OCI-LY1 (cell line): ENCODE measurements around the gene USP19.

Source experiments
- H2AFZ ChIP-seq: fragments of 200-600 bp; sonication (generic), shearing (Covaris generic); 2 replicates; pipeline ENCODE4 v1.6.0; 2014; ENCODE audit warnings: antibody characterized with exemption, mild to moderate bottlenecking, low read length
- H3F3A ChIP-seq: fragments of 200-600 bp; sonication (generic), shearing (Covaris generic); 2 replicates; pipeline ENCODE4 v1.6.0; 2014; ENCODE audit warnings: mild to moderate bottlenecking, antibody characterized with exemption, low read length, moderate library complexity; ENCODE audit not compliant: insufficient read depth
- H3K27ac ChIP-seq: fragments of 200-600 bp; sonication (generic); 2 replicates; pipeline ENCODE4 v1.5.1; 2014; ENCODE audit warnings: low read length, mixed run types, mild to moderate bottlenecking, low read depth; ENCODE audit not compliant: poor library complexity, severe bottlenecking
- H3K27me3 ChIP-seq: fragments of 200-600 bp; sonication (generic); 2 replicates; pipeline ENCODE4 v1.6.0; 2014; ENCODE audit warnings: antibody characterized with exemption, mild to moderate bottlenecking, low read length, moderate library complexity; ENCODE audit not compliant: insufficient read depth
- H3K36me3 ChIP-seq: fragments of 200-600 bp; sonication (generic); 2 replicates; pipeline ENCODE4 v1.6.1; 2014; ENCODE audit warnings: mild to moderate bottlenecking, antibody characterized with exemption, low read length, moderate library complexity, mixed read lengths; ENCODE audit not compliant: insufficient read depth
- H3K4me1 ChIP-seq: fragments of 200-600 bp; sonication (generic); 2 replicates; pipeline ENCODE4 v1.5.1; 2014; ENCODE audit warnings: mild to moderate bottlenecking, low read length, moderate library complexity; ENCODE audit not compliant: insufficient read depth, severe bottlenecking
- H3K4me2 ChIP-seq: fragments of 200-600 bp; sonication (generic), shearing (Covaris generic); 2 replicates; pipeline ENCODE4 v1.6.1; 2014; ENCODE audit warnings: low read length
- H3K4me3 ChIP-seq: fragments of 200-600 bp; sonication (generic); 2 replicates; pipeline ENCODE4 v1.5.1; 2014; ENCODE audit warnings: low read length, low read depth, mild to moderate bottlenecking, mixed read lengths; ENCODE audit not compliant: poor library complexity, severe bottlenecking
- H3K79me2 ChIP-seq: fragments of 200-600 bp; shearing (Covaris generic); 2 replicates; pipeline ENCODE4 v1.6.1; 2016; ENCODE audit warnings: mixed run types, low read length, mixed read lengths; ENCODE audit not compliant: insufficient read depth
- H3K9ac ChIP-seq: fragments of 200-600 bp; sonication (generic), shearing (Covaris generic); 2 replicates; pipeline ENCODE4 v1.6.1; 2014; ENCODE audit warnings: mild to moderate bottlenecking, low read length, mixed read lengths
- H3K9me2 ChIP-seq: fragments of 200-600 bp; sonication (generic), shearing (Covaris generic); 2 replicates; pipeline ENCODE4 v1.6.1; 2014; ENCODE audit warnings: low read depth, mild to moderate bottlenecking, low read length, mixed read lengths
- H3K9me3 ChIP-seq: fragments of 200-600 bp; shearing (Covaris generic); 2 replicates; pipeline ENCODE4 v1.6.1; 2014; ENCODE audit warnings: low read length, mixed read lengths
- H4K20me1 ChIP-seq: fragments of 200-600 bp; sonication (generic), shearing (Covaris generic); 2 replicates; pipeline ENCODE4 v1.6.0; 2016; ENCODE audit warnings: mild to moderate bottlenecking, low read length; ENCODE audit not compliant: insufficient read depth
- EZH2 ChIP-seq: fragments of 200-600 bp; sonication (generic), shearing (Covaris generic); IDR thresholded peaks from 2 replicates; pipeline ENCODE4 v1.8.0; 2017; ENCODE audit warnings: borderline replicate concordance, mixed run types, mild to moderate bottlenecking, antibody characterized with exemption, low read length, moderate library complexity, mixed read lengths
- TF ChIP-seq, protein P1 (sequence below): fragments of 200-600 bp; sonication (generic), shearing (Covaris generic); IDR thresholded peaks from 2 replicates; pipeline ENCODE4 v1.5.1; 2017; ENCODE audit warnings: mild to moderate bottlenecking, antibody characterized with exemption, low read length, moderate library complexity, mixed read lengths

Gene USP19

DNA sequence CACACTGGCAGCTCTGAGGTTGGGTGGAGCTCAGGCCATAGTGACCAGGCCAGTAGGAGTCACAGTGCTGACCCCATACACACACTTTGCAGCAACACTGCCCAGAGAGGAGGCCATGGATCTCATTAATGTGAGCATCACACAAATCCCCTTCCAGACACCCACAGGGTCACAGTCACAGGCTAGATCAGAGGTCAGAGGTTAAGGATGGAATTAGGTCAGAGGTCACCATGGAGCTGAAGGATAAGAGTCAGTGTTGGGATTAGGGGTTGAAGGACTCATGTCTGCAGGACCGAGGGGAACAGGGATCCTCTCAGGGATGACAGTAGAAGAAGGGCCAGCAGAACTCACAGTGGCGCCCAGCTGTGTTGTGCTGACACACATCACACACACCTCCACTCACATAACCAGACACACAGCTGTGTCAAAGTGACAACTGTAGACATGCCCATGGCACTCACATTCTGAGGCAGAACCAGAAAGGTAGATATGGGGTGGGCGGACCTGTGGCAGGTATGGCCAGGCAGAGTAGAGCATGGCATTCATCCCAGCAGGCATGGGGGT lies 32.8 kb upstream of the USP19 start:
- Histone ChIP-seq H3K9me3 (no peaks in the 10 kb centered on the region), H3K27me3 (no peaks in the 10 kb centered on the region), H3K4me1 (no peaks in the 10 kb centered on the region), H3K36me3 (no peaks in the 10 kb centered on the region), H3K4me2 (no peak overlapping the region), H3K9ac (no peak overlapping the region), H3K27ac (no peak overlapping the region), H4K20me1 (no peaks in the 10 kb centered on the region), H3K79me2 (no peaks in the 10 kb centered on the region), H3K9me2 (no peaks in the 10 kb centered on the region), H3K4me3 (no peak overlapping the region), H3F3A (no peaks in the 10 kb centered on the region), H2AFZ (no peak overlapping the region)
- TF ChIP-seq EZH2 = no peak
- TF ChIP-seq, protein P1, sequence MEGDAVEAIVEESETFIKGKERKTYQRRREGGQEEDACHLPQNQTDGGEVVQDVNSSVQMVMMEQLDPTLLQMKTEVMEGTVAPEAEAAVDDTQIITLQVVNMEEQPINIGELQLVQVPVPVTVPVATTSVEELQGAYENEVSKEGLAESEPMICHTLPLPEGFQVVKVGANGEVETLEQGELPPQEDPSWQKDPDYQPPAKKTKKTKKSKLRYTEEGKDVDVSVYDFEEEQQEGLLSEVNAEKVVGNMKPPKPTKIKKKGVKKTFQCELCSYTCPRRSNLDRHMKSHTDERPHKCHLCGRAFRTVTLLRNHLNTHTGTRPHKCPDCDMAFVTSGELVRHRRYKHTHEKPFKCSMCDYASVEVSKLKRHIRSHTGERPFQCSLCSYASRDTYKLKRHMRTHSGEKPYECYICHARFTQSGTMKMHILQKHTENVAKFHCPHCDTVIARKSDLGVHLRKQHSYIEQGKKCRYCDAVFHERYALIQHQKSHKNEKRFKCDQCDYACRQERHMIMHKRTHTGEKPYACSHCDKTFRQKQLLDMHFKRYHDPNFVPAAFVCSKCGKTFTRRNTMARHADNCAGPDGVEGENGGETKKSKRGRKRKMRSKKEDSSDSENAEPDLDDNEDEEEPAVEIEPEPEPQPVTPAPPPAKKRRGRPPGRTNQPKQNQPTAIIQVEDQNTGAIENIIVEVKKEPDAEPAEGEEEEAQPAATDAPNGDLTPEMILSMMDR = no peak

DNA sequence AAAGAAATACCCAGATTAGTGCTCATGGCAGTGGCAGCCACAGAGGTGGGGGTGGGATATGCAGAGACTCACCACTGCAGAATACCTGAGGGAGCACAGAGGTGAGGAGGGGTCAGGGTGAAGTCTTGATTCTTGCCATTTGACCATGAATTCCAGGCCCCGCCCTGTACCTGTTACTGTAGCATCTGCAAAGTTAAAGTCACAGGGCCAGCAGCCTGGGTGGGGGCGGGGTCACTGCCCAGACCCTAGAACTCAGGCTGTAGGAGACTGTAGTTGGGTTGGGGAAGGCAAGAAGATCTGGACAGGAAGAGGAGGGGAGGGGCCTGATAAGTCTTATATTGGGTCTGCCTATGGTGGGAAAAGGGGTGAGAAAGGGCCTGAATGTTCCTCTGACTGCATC lies 31.0 kb upstream of the USP19 start:
- Histone ChIP-seq H3K9me3 (no peaks in the 10 kb centered on the region), H4K20me1 (no peaks in the 10 kb centered on the region), H3K4me1 (no peaks in the 10 kb centered on the region), H3K4me2 (no peak overlapping the region), H3K9me2 (no peaks in the 10 kb centered on the region), H3K36me3 (no peaks in the 10 kb centered on the region), H3K27me3 (no peaks in the 10 kb centered on the region), H3K27ac (no peak overlapping the region), H3K79me2 (no peaks in the 10 kb centered on the region), H3K9ac (no peak overlapping the region), H3K4me3 (no peak overlapping the region), H3F3A (no peaks in the 10 kb centered on the region), H2AFZ (no peak overlapping the region)
- TF ChIP-seq EZH2 = no peak
- TF ChIP-seq, protein P1 = no peak

DNA sequence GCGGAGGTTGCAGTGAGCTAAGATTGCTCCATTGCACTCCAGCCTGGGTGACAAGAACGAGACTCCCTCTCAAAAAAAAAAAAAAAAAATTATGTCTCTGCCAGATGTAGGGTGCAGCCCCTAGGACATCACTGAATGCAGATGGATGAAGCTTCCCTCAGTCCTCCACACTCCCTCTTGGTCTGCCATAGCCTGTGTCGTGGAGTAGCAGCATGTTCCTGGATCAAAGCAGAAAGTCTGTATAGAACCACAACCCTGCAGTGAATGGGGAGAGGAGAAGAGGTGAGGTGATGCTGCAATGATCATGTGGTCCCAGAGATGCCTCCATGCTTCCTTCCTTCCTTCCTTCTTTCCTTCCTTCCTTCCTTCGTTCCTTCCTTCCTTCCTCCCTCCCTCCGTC lies 27.5 kb upstream of the USP19 start:
- no peak overlapping the region for H3K4me3 ChIP-seq
- H3K27ac ChIP-seq = no peak overlapping the region
- H3K27me3 ChIP-seq = no peaks in the 10 kb centered on the region
- TF ChIP-seq EZH2 = no peak
- TF ChIP-seq, protein P1 = no peak
- H3K36me3 ChIP-seq = no peaks in the 10 kb centered on the region
- no peaks in the 10 kb centered on the region for H3K79me2 ChIP-seq
- no peaks in the 10 kb centered on the region for H4K20me1 ChIP-seq
- H3K4me1 ChIP-seq = no peaks in the 10 kb centered on the region
- no peaks in the 10 kb centered on the region for H3K9me3 ChIP-seq
- no peaks in the 10 kb centered on the region for H3F3A ChIP-seq
- no peak overlapping the region for H3K9ac ChIP-seq
- no peaks in the 10 kb centered on the region for H3K9me2 ChIP-seq
- H2AFZ ChIP-seq = no peak overlapping the region
- H3K4me2 ChIP-seq = no peak overlapping the region
